HCT116 (cell line): ENCODE measurements around the gene RANGRF.

Experiments
- ELF1 ChIP-seq: IDR thresholded peaks from 2 replicates; pipeline ENCODE4 v1.6.1; 2012; ENCODE audit warnings: low read depth, borderline replicate concordance
- EZH2 ChIP-seq: fragments of 200-600 bp; sonication (generic); IDR thresholded peaks from 2 replicates; pipeline ENCODE4 v1.6.1; 2017; ENCODE audit warnings: antibody characterized with exemption, mixed run types
- FOSL1 ChIP-seq: IDR thresholded peaks from 2 replicates; pipeline ENCODE4 v1.6.1; 2012; ENCODE audit warnings: low read depth
- POLR2A ChIP-seq: IDR thresholded peaks from 2 replicates; pipeline ENCODE4 v1.7.0; 2011; ENCODE audit warnings: borderline replicate concordance; ENCODE audit not compliant: insufficient read depth, insufficient read length; ENCODE audit errors: extremely low read depth
- POLR2AphosphoS5 ChIP-seq: IDR thresholded peaks from 2 replicates; pipeline ENCODE4 v1.6.1; 2011; ENCODE audit warnings: mild to moderate bottlenecking, low read depth, low read length, moderate library complexity
- RAD21 ChIP-seq: IDR thresholded peaks from 2 replicates; pipeline ENCODE4 v1.6.1; 2012; ENCODE audit warnings: low read depth, mild to moderate bottlenecking
- TF ChIP-seq, protein P1 (sequence below), 3 experiments: fragments of 200-600 bp in 1 of 3; sonication (generic) in 1 of 3; IDR thresholded peaks in 2 of 3; conservative IDR thresholded peaks in 1 of 3; 2 replicates each; pipeline ENCODE4 v1.5.1; 2012 to 2017; ENCODE audit warnings: low read depth in 2 of 3, low read length in 2 of 3, antibody characterized with exemption in 1 of 3, borderline replicate concordance in 1 of 3, control low read depth in 1 of 3, mild to moderate bottlenecking in 1 of 3, mixed read lengths in 1 of 3, mixed run types in 1 of 3, moderate library complexity in 1 of 3; ENCODE audit not compliant: insufficient read depth in 1 of 3

DNA sequence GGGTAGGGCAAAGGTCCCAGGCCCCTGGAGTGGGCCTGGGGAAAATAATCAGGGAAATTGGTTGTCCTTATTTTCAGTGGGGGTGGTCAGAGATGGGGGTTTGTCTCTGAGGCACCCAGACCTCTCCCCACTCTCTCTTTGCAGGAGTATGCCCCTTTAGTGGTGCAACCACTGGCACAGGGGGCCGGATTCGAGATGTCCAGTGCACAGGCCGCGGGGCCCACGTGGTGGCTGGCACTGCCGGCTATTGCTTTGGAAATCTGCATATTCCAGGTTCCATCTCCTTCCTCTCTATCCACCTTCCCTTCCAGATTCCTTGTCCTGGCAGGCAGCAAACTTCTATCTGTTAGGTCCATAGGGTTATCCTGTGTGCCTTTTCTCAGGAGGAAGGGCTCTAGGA lies 31.8 kb upstream of the RANGRF start:
- TF ChIP-seq POLR2AphosphoS5 = no peak
- no peak for TF ChIP-seq FOSL1
- TF ChIP-seq RAD21 = no peak
- TF ChIP-seq ELF1 = no peak
- no peak for TF ChIP-seq EZH2
- TF ChIP-seq POLR2A = no peak
- TF ChIP-seq, protein P1, sequence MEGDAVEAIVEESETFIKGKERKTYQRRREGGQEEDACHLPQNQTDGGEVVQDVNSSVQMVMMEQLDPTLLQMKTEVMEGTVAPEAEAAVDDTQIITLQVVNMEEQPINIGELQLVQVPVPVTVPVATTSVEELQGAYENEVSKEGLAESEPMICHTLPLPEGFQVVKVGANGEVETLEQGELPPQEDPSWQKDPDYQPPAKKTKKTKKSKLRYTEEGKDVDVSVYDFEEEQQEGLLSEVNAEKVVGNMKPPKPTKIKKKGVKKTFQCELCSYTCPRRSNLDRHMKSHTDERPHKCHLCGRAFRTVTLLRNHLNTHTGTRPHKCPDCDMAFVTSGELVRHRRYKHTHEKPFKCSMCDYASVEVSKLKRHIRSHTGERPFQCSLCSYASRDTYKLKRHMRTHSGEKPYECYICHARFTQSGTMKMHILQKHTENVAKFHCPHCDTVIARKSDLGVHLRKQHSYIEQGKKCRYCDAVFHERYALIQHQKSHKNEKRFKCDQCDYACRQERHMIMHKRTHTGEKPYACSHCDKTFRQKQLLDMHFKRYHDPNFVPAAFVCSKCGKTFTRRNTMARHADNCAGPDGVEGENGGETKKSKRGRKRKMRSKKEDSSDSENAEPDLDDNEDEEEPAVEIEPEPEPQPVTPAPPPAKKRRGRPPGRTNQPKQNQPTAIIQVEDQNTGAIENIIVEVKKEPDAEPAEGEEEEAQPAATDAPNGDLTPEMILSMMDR (IDR thresholded peaks at IDR 0.05 in 2 of 3, conservative IDR thresholded peaks at IDR 0.05 in 1 of 3; ENCODE audit: borderline replicate concordance in 1 of 3, insufficient read depth in 1 of 3, low read depth in 2 of 3, low read length in 2 of 3) = no peak
